Measurements from ENCODE around the gene PDE6H.

The PDE6H gene

GRCh38 chr12:15004421-15004820, 31.6 kb downstream of the PDE6H start:
- no peak overlapping the region for H3K4me3 ChIP-seq (ENCODE audit: low read depth, low read length)
- TF ChIP-seq, protein P1, sequence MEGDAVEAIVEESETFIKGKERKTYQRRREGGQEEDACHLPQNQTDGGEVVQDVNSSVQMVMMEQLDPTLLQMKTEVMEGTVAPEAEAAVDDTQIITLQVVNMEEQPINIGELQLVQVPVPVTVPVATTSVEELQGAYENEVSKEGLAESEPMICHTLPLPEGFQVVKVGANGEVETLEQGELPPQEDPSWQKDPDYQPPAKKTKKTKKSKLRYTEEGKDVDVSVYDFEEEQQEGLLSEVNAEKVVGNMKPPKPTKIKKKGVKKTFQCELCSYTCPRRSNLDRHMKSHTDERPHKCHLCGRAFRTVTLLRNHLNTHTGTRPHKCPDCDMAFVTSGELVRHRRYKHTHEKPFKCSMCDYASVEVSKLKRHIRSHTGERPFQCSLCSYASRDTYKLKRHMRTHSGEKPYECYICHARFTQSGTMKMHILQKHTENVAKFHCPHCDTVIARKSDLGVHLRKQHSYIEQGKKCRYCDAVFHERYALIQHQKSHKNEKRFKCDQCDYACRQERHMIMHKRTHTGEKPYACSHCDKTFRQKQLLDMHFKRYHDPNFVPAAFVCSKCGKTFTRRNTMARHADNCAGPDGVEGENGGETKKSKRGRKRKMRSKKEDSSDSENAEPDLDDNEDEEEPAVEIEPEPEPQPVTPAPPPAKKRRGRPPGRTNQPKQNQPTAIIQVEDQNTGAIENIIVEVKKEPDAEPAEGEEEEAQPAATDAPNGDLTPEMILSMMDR (IDR thresholded peaks at IDR 0.05; ENCODE audit: borderline replicate concordance, insufficient read depth, low read depth, low read length) = no peak

DNA sequence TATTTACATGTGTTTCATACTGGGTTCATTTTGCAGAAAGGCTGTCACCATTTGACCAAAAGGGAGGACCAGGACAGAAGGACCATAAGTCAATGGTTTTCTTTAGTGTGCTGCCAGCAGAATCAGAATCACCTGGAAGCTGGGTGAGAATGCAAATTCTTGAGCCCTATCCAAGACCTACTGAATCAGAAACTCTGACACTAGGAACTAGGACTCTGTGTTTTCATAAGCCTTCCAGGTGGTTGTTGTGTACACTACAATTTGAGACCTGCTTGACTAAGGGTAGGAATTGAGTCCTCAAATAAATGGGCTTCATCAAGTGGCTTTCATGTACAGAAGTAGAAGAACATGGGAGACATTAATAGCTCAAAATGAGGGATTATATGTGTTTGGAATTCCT, 32.2 kb downstream of the PDE6H start:
- H3K4me3 ChIP-seq (ENCODE audit: low read depth, low read length) = no peak overlapping the region
- TF ChIP-seq, protein P1 (IDR thresholded peaks at IDR 0.05; ENCODE audit: borderline replicate concordance, insufficient read depth, low read depth, low read length) = no peak

DNA sequence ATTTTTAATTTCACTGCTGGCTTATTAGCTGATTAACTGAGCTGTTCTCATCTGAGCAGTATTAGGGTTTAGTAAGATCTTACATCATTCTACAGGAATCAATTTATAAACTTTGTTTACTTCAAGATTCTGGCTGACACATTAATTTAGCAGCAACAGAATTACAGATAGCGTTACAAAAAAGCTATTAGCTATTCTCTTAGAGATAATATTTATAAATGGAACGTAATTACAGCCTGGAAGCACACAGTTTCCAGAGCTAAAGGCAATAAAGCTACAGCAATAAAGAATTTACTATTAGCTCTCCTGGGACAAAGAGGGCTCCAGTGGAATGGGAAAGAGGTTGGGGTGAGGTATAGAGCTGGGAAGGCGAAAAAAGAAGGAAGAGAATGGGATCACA, 34.7 kb downstream of the PDE6H start:
- no peak overlapping the region for H3K4me3 ChIP-seq (ENCODE audit: low read depth, low read length)

GRCh38 chr12:15011162-15011561, 38.3 kb downstream of the PDE6H start:
- H3K4me3 ChIP-seq (ENCODE audit: low read depth, low read length) = no peak overlapping the region
- TF ChIP-seq, protein P1 (IDR thresholded peaks at IDR 0.05; ENCODE audit: borderline replicate concordance, insufficient read depth, low read depth, low read length) = no peak

More for the DNA sequence above, 34.7 kb downstream of the PDE6H start:
- TF ChIP-seq, protein P1 (IDR thresholded peaks at IDR 0.05; ENCODE audit: borderline replicate concordance, insufficient read depth, low read depth, low read length) = no peak

DNA sequence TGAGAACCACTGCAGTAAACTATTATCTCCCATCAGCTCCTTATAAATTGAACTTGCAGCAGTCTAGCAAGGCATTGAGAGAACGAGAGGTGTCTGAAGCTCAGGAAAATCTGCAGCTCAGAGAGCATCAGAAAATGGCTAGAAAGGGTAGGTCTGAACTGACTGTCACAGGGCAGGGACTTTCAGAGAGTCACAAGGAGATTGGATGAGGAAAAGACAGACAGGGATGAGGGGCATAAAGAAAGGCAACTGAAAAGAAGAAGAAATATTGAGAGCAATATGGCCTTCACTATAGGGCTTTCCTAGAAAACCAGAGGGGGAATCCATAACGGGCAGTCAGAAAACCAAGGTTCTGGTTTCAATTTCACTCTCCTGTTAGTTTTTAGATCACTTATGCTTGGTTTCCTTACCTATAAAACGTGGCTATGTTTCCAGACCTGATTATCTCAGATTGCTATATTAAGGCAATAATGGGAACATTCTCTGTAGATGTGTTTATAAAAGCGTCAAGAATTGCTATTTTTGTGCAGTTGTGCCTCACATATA, 40.9 kb downstream of the PDE6H start:
- TF ChIP-seq, protein P1 (IDR thresholded peaks at IDR 0.05; ENCODE audit: borderline replicate concordance, insufficient read depth, low read depth, low read length) = no peak
- H3K4me3 ChIP-seq (ENCODE audit: low read depth, low read length) = no peak overlapping the region

- TF ChIP-seq, protein P1 (IDR thresholded peaks at IDR 0.05; ENCODE audit: borderline replicate concordance, insufficient read depth, low read depth, low read length) = no peak
- H3K4me3 ChIP-seq (ENCODE audit: low read depth, low read length) = no peak overlapping the region
Observed at GRCh38 chr12:15014708-15015107, 41.9 kb downstream of the PDE6H start.

GRCh38 chr12:15015121-15015520, 42.3 kb downstream of the PDE6H start:
- TF ChIP-seq, protein P1 (IDR thresholded peaks at IDR 0.05; ENCODE audit: borderline replicate concordance, insufficient read depth, low read depth, low read length) = no peak
- H3K4me3 ChIP-seq (ENCODE audit: low read depth, low read length) = no peak overlapping the region
